HG03045 (cell line): ENCODE results near the gene C1GALT1.
A peak's percentile ranks its signal among the peaks of the same experiment; 100 is the strongest.
"Not testable (repeated sequence)": the region's sequence is repeated elsewhere in the genome, so short reads cannot be mapped to it uniquely, and the experiment has no call there.

ENCODE experiments used
- ATAC-seq: cut with Tn5 transposase; IDR thresholded peaks from one replicate; pipeline ENCODE4 v1.9.1; 2021; ENCODE audit warnings: mild to moderate bottlenecking, moderate library complexity; ENCODE audit not compliant: unreplicated experiment

C1GALT1 gene

GRCh38 chr7:7231865-7232264 is 49.5 kb downstream of the C1GALT1 start:
- ATAC-seq = no peak

- ATAC-seq = no peak
Measured at GRCh38 chr7:7235347-7235746, 53.0 kb downstream of the C1GALT1 start.

GRCh38 chr7:7236041-7236440 is 53.7 kb downstream of the C1GALT1 start:
- ATAC-seq = no peak

GRCh38 chr7:7237201-7237977 is 55.0 kb downstream of the C1GALT1 start:
- ATAC-seq = no peak

GRCh38 chr7:7237978-7238267 is 55.6 kb downstream of the C1GALT1 start:
- ATAC-seq = no peak

- no peak for ATAC-seq
Measured at GRCh38 chr7:7239346-7239745, 57.0 kb downstream of the C1GALT1 start.

- ATAC-seq = no peak
Measured at GRCh38 chr7:7242899-7243298, 60.6 kb downstream of the C1GALT1 start.

- not testable (repeated sequence) for ATAC-seq
Measured at GRCh38 chr7:7245233-7245632, 62.9 kb downstream of the C1GALT1 start.

- ATAC-seq = no peak
Measured at GRCh38 chr7:7246223-7246622, 63.9 kb downstream of the C1GALT1 start.

GRCh38 chr7:7247658-7248057 is 65.3 kb downstream of the C1GALT1 start:
- no peak for ATAC-seq

GRCh38 chr7:7249814-7250213 is 67.5 kb downstream of the C1GALT1 start:
- no peak for ATAC-seq

GRCh38 chr7:7251742-7252141 is 69.4 kb downstream of the C1GALT1 start:
- ATAC-seq = peak; percentile 97

GRCh38 chr7:7254319-7254718 is 72.0 kb downstream of the C1GALT1 start:
- no peak for ATAC-seq

- ATAC-seq = no peak
Measured at GRCh38 chr7:7254908-7255307, 72.6 kb downstream of the C1GALT1 start.

GRCh38 chr7:7256731-7257274 is 74.5 kb downstream of the C1GALT1 start:
- ATAC-seq = no peak

- ATAC-seq = peak; percentile 89
Measured at GRCh38 chr7:7257899-7258692, 75.8 kb downstream of the C1GALT1 start.

- ATAC-seq = no peak
Measured at GRCh38 chr7:7261863-7262262, 79.5 kb downstream of the C1GALT1 start.

GRCh38 chr7:7263297-7264230 is 81.2 kb downstream of the C1GALT1 start:
- no peak for ATAC-seq

- ATAC-seq = no peak
Measured at GRCh38 chr7:7264306-7265040, 82.1 kb downstream of the C1GALT1 start.
